Measurements from ENCODE around the gene APC2. TPM values are rescaled to one million over a fixed set of nuclear protein-coding genes. Genes with fewer than 3 reads are reported as not detected.
A peak's percentile ranks its signal among the peaks of the same experiment; 100 is the strongest.

APC2 gene
- total and polyA plus RNA-seq, 2 donors (not counting 1 experiment from before 2014, with no cell fraction given): 0.12 to 0.16 TPM

DNA sequence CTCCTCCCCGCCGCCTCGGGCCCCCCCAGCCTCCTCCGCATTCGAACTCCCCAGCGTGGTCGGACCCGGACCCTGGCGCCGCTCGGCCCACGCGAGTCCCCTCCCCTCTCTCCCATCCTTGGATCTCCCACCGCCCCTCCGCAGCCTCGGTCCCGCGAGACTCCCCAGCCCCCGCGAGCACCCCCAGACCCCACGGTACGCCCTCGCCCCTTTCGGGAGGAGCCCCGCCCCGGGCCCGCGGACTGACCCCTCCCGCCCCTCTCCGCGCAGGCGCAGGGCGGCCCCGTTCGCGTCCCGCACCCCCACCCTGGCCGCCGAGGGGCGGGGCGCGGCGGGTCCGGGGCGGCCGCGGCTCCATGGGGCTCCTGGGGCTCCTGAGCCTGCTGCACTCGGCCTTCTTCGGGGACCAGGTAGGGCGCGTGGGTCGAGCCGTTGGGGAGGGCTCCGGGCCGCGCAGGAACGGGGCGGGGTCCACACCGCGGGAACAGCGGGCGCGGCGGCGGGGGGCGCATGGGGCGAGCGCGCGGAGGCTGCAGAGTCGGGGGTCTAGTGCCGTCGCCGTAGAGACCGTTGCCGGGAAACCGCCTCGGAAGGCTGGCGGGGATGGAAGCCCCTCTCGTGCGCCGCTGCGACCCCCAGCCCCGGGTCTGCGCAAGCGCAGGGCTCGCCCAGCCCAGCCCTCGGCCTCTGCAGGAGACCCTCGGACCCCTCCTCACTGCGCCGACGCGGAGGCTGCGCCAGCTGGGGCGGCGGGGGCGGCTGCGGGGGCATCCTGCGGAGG, 3.8 kb upstream of the APC2 start:
- no peaks in the 10 kb centered on the region for H3K9me3 Mint-ChIP-seq (ENCODE audit: insufficient read depth)
- peak; percentile 37 for DNase-seq
- H3K27ac ChIP-seq (ENCODE audit: low read length in 2 of 2): no peak overlapping the region
- peaks cover 19 to 33% of the 10 kb centered on the region in 2 donors for H3K4me1 ChIP-seq (ENCODE audit: control insufficient read depth in 2 of 2, insufficient read depth in 2 of 2, low read length in 2 of 2)
- peaks cover 30% of the 10 kb centered on the region for H3K4me1 Mint-ChIP-seq
- WGBS (ENCODE audit: insufficient coverage): 4% methylated on average over 94 of the region's 99 CpGs
- peaks cover 32% of the 10 kb centered on the region for H3K27me3 Mint-ChIP-seq
- peaks cover 0 to 6% of the 10 kb centered on the region in 2 experiments for H3K36me3 ChIP-seq (replicated peaks in 1 of 2; ENCODE audit: control extremely low read depth in 1 of 2, control insufficient read depth in 1 of 2, extremely low read depth in 1 of 2, insufficient read depth in 2 of 2, low read length in 1 of 2)
- peaks cover 49% of the 10 kb centered on the region for H4K20me1 ChIP-seq (ENCODE audit: control insufficient read depth, insufficient read depth, low read length, poor library complexity, severe bottlenecking)
- H3K9me3 ChIP-seq (ENCODE audit: control extremely low read depth in 1 of 3, control insufficient read depth in 2 of 3, insufficient read depth in 1 of 3, low read length in 2 of 3): peaks cover 0 to 26% (median 0%) of the 10 kb centered on the region in 3 donors
- ATAC-seq (ENCODE audit: low read depth): no peak
- peaks cover 0 to 50% (median 29%) of the 10 kb centered on the region in 4 experiments for H3K27me3 ChIP-seq (replicated peaks in 1 of 4; ENCODE audit: control extremely low read depth in 1 of 4, control insufficient read depth in 3 of 4, insufficient read depth in 4 of 4, low read length in 3 of 4)
- POLR2A ChIA-PET: no interaction called here
- no peak overlapping the region for H3K9ac ChIP-seq (ENCODE audit: low read length)
- no peak overlapping the region for H2AFZ ChIP-seq (ENCODE audit: insufficient read depth, low read depth, low read length, poor library complexity, severe bottlenecking)
- peak overlapping the region; percentile 86 for H3K4me2 ChIP-seq (replicated peaks; ENCODE audit: low read depth, low read length, poor library complexity, severe bottlenecking)
- TF ChIP-seq, protein P1, sequence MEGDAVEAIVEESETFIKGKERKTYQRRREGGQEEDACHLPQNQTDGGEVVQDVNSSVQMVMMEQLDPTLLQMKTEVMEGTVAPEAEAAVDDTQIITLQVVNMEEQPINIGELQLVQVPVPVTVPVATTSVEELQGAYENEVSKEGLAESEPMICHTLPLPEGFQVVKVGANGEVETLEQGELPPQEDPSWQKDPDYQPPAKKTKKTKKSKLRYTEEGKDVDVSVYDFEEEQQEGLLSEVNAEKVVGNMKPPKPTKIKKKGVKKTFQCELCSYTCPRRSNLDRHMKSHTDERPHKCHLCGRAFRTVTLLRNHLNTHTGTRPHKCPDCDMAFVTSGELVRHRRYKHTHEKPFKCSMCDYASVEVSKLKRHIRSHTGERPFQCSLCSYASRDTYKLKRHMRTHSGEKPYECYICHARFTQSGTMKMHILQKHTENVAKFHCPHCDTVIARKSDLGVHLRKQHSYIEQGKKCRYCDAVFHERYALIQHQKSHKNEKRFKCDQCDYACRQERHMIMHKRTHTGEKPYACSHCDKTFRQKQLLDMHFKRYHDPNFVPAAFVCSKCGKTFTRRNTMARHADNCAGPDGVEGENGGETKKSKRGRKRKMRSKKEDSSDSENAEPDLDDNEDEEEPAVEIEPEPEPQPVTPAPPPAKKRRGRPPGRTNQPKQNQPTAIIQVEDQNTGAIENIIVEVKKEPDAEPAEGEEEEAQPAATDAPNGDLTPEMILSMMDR (IDR thresholded peaks at IDR 0.05): no peak
- TF ChIP-seq EZH2 (IDR thresholded peaks at IDR 0.05; ENCODE audit: borderline replicate concordance, insufficient read depth, low read depth, low read length, poor library complexity, severe bottlenecking): no peak
- no peaks in the 10 kb centered on the region for H3K79me2 ChIP-seq (ENCODE audit: control insufficient read depth, insufficient read depth, low read length)
- intact Hi-C loops (cut with micrococcal nuclease): loop anchor here (2.0 kb wide), 1 partner anchor 33 kb away; the partner anchor contains the start of gene C19orf25
- CTCF ChIA-PET: interaction anchor here (0.8 to 2.5 kb wide), 3 partner anchors 9 to 352 kb away, joined by 3 to 11 read pairs (median 4); no protein-coding TSS in a partner anchor
- no peak overlapping the region for H3K4me3 ChIP-seq (ENCODE audit: control extremely low read depth in 1 of 5, extremely low read depth in 1 of 5, insufficient read depth in 1 of 5, low read depth in 2 of 5, low read length in 4 of 5)
- peak overlapping the region; percentile 10 for H3K4me3 Mint-ChIP-seq
- no peak overlapping the region for H3K27ac Mint-ChIP-seq
